ENCODE measurements around the gene MACROD2.
"Not testable (repeated sequence)": the region's sequence is repeated elsewhere in the genome, so short reads cannot be mapped to it uniquely, and the experiment has no call there.

Gene MACROD2

DNA sequence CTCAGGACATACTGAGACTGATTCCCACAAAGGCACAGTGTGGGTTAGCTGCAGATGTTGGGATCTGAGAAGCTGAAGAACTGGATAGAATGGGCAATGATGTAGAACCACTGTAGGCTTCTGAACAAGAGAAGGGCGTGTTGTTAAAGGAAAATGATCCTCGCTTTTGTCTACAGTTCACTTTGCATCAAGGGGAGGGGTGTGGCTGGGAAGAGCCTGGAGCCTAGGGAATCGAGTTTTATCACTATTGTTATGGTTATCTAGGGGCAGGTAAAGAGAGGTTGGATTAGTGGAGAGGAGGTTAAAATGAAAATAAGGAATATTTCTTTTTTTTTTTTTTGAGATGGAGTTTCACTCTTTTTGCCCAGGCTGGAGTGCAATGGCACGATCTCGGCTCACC, 1809.8 kb downstream of the MACROD2 start (continued):
- TF ChIP-seq BCL6B (tag by site-specific recombination; IDR thresholded peaks at IDR 0.05) (no peak), ZNF2 (tag by site-specific recombination; IDR thresholded peaks at IDR 0.05) (no peak), ZNF302 (tag by site-specific recombination; IDR thresholded peaks at IDR 0.05; ENCODE audit: low read depth) (no peak), ZBTB7A (tag by site-specific recombination; IDR thresholded peaks at IDR 0.05; ENCODE audit: low read depth) (no peak), ZIC2 (tag by site-specific recombination; IDR thresholded peaks at IDR 0.05) (no peak), ZNF558 (tag by site-specific recombination; IDR thresholded peaks at IDR 0.05) (no peak), ZNF354C (tag by site-specific recombination; IDR thresholded peaks at IDR 0.05; ENCODE audit: borderline replicate concordance, low read depth) (no peak), ZNF777 (tag by site-specific recombination; IDR thresholded peaks at IDR 0.05; ENCODE audit: borderline replicate concordance) (no peak)
- TF ChIP-seq, protein P1, sequence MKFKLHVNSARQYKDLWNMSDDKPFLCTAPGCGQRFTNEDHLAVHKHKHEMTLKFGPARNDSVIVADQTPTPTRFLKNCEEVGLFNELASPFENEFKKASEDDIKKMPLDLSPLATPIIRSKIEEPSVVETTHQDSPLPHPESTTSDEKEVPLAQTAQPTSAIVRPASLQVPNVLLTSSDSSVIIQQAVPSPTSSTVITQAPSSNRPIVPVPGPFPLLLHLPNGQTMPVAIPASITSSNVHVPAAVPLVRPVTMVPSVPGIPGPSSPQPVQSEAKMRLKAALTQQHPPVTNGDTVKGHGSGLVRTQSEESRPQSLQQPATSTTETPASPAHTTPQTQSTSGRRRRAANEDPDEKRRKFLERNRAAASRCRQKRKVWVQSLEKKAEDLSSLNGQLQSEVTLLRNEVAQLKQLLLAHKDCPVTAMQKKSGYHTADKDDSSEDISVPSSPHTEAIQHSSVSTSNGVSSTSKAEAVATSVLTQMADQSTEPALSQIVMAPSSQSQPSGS (tag by site-specific recombination; IDR thresholded peaks at IDR 0.05; ENCODE audit: low read depth): no peak
- TF ChIP-seq, protein P2, sequence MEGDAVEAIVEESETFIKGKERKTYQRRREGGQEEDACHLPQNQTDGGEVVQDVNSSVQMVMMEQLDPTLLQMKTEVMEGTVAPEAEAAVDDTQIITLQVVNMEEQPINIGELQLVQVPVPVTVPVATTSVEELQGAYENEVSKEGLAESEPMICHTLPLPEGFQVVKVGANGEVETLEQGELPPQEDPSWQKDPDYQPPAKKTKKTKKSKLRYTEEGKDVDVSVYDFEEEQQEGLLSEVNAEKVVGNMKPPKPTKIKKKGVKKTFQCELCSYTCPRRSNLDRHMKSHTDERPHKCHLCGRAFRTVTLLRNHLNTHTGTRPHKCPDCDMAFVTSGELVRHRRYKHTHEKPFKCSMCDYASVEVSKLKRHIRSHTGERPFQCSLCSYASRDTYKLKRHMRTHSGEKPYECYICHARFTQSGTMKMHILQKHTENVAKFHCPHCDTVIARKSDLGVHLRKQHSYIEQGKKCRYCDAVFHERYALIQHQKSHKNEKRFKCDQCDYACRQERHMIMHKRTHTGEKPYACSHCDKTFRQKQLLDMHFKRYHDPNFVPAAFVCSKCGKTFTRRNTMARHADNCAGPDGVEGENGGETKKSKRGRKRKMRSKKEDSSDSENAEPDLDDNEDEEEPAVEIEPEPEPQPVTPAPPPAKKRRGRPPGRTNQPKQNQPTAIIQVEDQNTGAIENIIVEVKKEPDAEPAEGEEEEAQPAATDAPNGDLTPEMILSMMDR (tag by site-specific recombination; IDR thresholded peaks at IDR 0.05): no peak

DNA sequence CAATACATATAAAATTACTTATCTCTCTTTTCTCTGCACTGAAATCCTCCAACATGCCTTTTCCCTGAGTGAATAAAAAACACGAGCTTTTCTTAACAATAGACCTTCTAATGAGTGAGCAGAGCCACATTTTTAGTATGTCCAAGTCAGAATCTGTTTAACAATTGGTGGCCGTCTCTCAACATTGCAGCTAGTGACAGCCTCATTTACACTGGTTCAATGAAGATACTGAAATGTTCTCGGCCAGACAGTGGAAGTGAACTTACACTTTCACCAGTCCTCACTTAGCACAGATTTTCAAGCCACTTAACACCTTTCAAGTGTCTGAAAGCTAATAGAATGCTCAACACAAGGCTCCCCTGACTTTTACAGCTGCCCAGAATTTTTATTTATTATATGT, 1810.8 kb downstream of the MACROD2 start:
- POLR2A ChIA-PET: no interaction called here
- CTCF ChIA-PET: interaction anchor here (1.0 to 1.1 kb wide), 2 partner anchors 9 to 197 kb away, joined by 3 to 5 read pairs; no protein-coding TSS in a partner anchor
- H3K4me3 ChIP-seq (ENCODE audit: low read depth, low read length): no peak overlapping the region

GRCh38 chr20:15807271-15807670, 1812.0 kb downstream of the MACROD2 start:
- ChIA-PET POLR2A (no interaction called here), CTCF (no interaction called here)
- no peaks in the 10 kb centered on the region for H3K4me1 ChIP-seq (ENCODE audit: control insufficient read depth, insufficient read depth, low read length)
- H3K4me3 ChIP-seq (ENCODE audit: low read depth, low read length): no peak overlapping the region
- TF ChIP-seq ZSCAN18 (tag by site-specific recombination; IDR thresholded peaks at IDR 0.05) (no peak), ZNF514 (tag by site-specific recombination; IDR thresholded peaks at IDR 0.05) (no peak), ZNF792 (tag by site-specific recombination; IDR thresholded peaks at IDR 0.05) (no peak)
- TF ChIP-seq, protein P3, sequence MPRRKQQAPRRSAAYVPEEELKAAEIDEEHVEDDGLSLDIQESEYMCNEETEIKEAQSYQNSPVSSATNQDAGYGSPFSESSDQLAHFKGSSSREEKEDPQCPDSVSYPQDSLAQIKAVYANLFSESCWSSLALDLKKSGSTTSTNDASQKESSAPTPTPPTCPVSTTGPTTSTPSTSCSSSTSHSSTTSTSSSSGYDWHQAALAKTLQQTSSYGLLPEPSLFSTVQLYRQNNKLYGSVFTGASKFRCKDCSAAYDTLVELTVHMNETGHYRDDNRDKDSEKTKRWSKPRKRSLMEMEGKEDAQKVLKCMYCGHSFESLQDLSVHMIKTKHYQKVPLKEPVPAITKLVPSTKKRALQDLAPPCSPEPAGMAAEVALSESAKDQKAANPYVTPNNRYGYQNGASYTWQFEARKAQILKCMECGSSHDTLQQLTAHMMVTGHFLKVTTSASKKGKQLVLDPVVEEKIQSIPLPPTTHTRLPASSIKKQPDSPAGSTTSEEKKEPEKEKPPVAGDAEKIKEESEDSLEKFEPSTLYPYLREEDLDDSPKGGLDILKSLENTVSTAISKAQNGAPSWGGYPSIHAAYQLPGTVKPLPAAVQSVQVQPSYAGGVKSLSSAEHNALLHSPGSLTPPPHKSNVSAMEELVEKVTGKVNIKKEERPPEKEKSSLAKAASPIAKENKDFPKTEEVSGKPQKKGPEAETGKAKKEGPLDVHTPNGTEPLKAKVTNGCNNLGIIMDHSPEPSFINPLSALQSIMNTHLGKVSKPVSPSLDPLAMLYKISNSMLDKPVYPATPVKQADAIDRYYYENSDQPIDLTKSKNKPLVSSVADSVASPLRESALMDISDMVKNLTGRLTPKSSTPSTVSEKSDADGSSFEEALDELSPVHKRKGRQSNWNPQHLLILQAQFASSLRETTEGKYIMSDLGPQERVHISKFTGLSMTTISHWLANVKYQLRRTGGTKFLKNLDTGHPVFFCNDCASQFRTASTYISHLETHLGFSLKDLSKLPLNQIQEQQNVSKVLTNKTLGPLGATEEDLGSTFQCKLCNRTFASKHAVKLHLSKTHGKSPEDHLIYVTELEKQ (tag by site-specific recombination; IDR thresholded peaks at IDR 0.05; ENCODE audit: borderline replicate concordance): no peak
- no peak overlapping the region for H3K27ac ChIP-seq (ENCODE audit: extremely low read depth, low read depth, low read length)
- no peaks in the 10 kb centered on the region for H3K9me3 ChIP-seq (ENCODE audit: control insufficient read depth, insufficient read depth, low read depth, low read length)
- H3K36me3 ChIP-seq (ENCODE audit: control insufficient read depth in 2 of 2, insufficient read depth in 1 of 2, low read length in 2 of 2): no peaks in the 10 kb centered on the region

More for the DNA sequence above, 1810.8 kb downstream of the MACROD2 start:
- Histone ChIP-seq H3K4me1 (ENCODE audit: control insufficient read depth, insufficient read depth, low read length) (no peaks in the 10 kb centered on the region), H3K27ac (ENCODE audit: extremely low read depth, low read depth, low read length) (no peak overlapping the region), H3K9me3 (ENCODE audit: control insufficient read depth, insufficient read depth, low read depth, low read length) (no peaks in the 10 kb centered on the region), H3K36me3 (ENCODE audit: control insufficient read depth in 2 of 2, insufficient read depth in 1 of 2, low read length in 2 of 2) (no peaks in the 10 kb centered on the region)
- TF ChIP-seq ZNF138 (tag by site-specific recombination; IDR thresholded peaks at IDR 0.05; ENCODE audit: borderline replicate concordance) (no peak), ZNF501 (tag by site-specific recombination; IDR thresholded peaks at IDR 0.05) (no peak), ZNF350 (tag by site-specific recombination; IDR thresholded peaks at IDR 0.05) (no peak), ZNF404 (tag by site-specific recombination; IDR thresholded peaks at IDR 0.05) (no peak), ZNF510 (tag by site-specific recombination; IDR thresholded peaks at IDR 0.05; ENCODE audit: insufficient replicate concordance) (no peak), ZNF571 (tag by site-specific recombination; IDR thresholded peaks at IDR 0.05) (no peak), ZBTB8A (tag by site-specific recombination; IDR thresholded peaks at IDR 0.05) (no peak), ZNF423 (tag by site-specific recombination; IDR thresholded peaks at IDR 0.05) (no peak)

- H3K36me3 ChIP-seq (ENCODE audit: control insufficient read depth in 2 of 2, insufficient read depth in 1 of 2, low read length in 2 of 2); CTCF ChIA-PET; H3K4me1 ChIP-seq (ENCODE audit: control insufficient read depth, insufficient read depth, low read length); H3K4me3 ChIP-seq (ENCODE audit: low read depth, low read length); H3K9me3 ChIP-seq (ENCODE audit: control insufficient read depth, insufficient read depth, low read depth, low read length); H3K27ac ChIP-seq (ENCODE audit: extremely low read depth, low read depth, low read length); POLR2A ChIA-PET: not testable (repeated sequence)
Measured at GRCh38 chr20:15807771-15808170, 1812.5 kb downstream of the MACROD2 start.
